NB4 (cell line): ENCODE measurements around the gene TLE2.

Experiments
- DNase-seq: peaks from one replicate; pipeline ENCODE4 v3.0.0; 2010; ENCODE audit warnings: low read depth
- H3K4me3 ChIP-seq: one replicate; pipeline ENCODE4 v1.5.1; 2011; ENCODE audit warnings: mild to moderate bottlenecking, low read depth, low read length, moderate library complexity
- MYC ChIP-seq: IDR thresholded peaks from 2 replicates; pipeline ENCODE4 v1.6.1; 2011; ENCODE audit warnings: low read depth, low read length
- POLR2A ChIP-seq: IDR thresholded peaks from 2 replicates; pipeline ENCODE4 v1.6.1; 2011; ENCODE audit warnings: mild to moderate bottlenecking; ENCODE audit not compliant: insufficient read length; ENCODE audit errors: extremely low read depth
- TF ChIP-seq, protein P1 (sequence below): IDR thresholded peaks from 2 replicates; pipeline ENCODE4 v1.6.1; 2011; ENCODE audit warnings: low read depth, low read length
- TF ChIP-seq, protein P2 (sequence below): IDR thresholded peaks from one replicate; pipeline ENCODE4 v1.5.1; 2012; ENCODE audit warnings: low read depth, low read length

Gene TLE2

DNA sequence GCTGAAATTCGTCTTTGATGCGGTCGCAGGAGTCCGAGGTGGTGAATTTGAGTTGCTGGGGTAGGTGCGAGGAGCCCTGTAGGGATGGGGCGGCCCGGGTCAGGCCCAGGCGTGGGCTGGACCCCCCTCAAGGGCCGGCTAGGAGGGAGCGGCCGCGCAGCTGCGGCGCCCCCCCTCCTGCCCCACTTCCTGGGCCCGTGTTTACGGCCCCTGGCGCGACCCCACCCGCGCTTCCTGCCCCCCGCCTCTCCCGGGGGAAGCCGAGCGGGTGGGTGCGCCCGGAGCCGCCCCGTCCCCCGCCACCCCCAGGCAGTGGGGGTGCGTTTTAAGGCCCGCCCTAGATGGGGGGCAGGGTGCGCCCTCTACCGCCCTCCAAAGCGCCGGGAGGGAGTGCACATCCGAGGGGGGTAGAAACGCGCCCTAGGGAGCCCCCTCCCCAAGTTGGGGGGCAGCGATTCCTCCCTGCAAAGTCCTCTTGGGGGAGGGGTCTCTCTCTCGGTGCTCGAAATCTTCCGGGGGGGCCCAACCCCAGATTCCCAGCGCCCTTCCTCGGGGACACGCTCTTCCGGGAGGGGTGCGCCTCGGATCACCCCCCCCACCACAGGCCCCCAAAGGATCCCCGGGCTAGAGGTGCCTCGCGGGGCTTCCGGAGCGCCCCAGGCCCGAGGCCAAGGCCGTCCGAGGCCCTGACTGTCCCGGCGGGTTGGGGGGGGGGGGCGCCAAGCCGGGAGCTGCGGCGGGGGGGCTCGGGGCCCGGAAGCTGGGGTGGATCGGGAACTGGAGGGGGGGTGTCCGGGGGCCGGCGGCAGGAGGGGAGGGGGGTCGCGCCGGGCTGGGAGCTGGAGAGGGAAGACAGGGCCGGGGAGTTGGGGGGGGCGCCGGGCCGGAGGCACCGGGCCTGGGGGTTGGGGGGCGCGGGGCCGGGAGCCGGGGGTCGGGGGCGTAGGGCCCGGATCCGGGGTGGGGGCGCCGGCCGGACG is 32.4 kb upstream of the TLE2 start:
- H3K4me3 ChIP-seq, result peak overlapping the region; percentile 56
- no peak for TF ChIP-seq MYC
- TF ChIP-seq, protein P1, sequence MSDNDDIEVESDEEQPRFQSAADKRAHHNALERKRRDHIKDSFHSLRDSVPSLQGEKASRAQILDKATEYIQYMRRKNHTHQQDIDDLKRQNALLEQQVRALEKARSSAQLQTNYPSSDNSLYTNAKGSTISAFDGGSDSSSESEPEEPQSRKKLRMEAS, result no peak
- TF ChIP-seq, protein P2, sequence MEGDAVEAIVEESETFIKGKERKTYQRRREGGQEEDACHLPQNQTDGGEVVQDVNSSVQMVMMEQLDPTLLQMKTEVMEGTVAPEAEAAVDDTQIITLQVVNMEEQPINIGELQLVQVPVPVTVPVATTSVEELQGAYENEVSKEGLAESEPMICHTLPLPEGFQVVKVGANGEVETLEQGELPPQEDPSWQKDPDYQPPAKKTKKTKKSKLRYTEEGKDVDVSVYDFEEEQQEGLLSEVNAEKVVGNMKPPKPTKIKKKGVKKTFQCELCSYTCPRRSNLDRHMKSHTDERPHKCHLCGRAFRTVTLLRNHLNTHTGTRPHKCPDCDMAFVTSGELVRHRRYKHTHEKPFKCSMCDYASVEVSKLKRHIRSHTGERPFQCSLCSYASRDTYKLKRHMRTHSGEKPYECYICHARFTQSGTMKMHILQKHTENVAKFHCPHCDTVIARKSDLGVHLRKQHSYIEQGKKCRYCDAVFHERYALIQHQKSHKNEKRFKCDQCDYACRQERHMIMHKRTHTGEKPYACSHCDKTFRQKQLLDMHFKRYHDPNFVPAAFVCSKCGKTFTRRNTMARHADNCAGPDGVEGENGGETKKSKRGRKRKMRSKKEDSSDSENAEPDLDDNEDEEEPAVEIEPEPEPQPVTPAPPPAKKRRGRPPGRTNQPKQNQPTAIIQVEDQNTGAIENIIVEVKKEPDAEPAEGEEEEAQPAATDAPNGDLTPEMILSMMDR, result peak; percentile 8
- peak; percentile 62 for DNase-seq

DNA sequence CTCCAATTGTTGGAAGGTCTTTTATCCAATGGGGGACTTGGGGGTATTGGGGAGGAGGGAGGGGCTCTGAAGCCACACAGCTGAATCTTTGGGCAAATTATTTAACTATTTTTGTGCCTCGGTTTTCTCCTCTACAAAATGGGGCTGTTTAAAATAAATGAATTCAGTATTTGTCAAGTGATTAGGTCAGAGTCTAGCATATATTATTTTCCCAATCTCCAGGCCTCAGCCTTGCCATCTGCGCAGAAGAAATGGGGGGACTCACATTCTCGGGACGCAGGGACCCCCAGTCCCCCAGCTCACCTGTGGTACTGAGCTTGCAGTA is 31.7 kb upstream of the TLE2 start:
- TF ChIP-seq, protein P1, result no peak
- TF ChIP-seq, protein P2, result no peak
- TF ChIP-seq POLR2A (no peak), MYC (no peak)
- DNase-seq, result no peak
- H3K4me3 ChIP-seq, result peak overlapping the region; percentile 21

DNA sequence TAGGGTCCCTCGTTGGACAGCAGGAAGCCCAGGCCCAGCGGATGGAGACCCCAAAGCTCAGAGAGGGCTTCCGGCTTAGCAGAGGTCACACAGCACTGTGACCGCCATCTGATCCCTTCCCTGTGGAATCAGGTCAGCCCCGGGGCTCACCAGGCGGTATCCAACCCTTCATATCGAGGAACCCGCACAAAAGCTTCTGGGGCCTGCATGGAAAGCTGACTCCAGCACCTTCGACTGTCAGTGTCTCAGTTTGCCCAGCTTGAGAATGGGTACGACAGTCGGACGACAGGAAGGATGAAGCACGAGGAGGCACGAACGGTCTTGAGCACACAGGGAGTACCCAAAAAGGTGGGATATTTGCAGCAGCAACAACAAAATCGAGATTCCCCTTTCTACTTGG is 30.6 kb upstream of the TLE2 start:
- no peak for TF ChIP-seq MYC
- no peak for TF ChIP-seq POLR2A
- TF ChIP-seq, protein P1, result no peak
- TF ChIP-seq, protein P2, result no peak
- DNase-seq, result no peak
- H3K4me3 ChIP-seq, result no peak overlapping the region

DNA sequence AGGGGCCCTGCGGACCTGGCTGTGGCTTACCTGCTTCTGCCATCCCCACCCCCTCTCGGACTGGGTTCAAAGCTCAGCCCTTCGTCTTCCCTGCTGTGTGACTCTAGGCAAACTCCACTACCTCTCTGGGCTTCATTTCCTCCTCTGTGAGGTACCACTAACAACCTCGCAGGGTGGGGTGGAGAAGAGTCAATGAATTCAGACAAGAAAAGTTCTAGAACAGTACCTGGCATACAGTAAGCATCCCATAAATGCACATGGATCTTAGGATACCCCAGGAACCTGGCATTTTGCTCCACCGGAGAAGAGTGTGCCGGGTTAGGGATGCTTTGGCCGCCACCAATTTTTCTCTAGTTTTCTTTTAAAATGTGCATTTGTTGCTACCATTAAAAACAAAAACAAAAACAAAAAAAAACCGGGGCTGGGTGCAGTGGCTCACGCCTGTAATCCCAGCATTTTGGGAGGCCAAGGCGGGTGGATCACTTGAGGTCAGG is 29.8 kb upstream of the TLE2 start:
- H3K4me3 ChIP-seq, result no peak overlapping the region
- TF ChIP-seq, protein P2, result no peak
- TF ChIP-seq POLR2A (no peak), MYC (no peak)
- TF ChIP-seq, protein P1, result no peak
- no peak for DNase-seq

DNA sequence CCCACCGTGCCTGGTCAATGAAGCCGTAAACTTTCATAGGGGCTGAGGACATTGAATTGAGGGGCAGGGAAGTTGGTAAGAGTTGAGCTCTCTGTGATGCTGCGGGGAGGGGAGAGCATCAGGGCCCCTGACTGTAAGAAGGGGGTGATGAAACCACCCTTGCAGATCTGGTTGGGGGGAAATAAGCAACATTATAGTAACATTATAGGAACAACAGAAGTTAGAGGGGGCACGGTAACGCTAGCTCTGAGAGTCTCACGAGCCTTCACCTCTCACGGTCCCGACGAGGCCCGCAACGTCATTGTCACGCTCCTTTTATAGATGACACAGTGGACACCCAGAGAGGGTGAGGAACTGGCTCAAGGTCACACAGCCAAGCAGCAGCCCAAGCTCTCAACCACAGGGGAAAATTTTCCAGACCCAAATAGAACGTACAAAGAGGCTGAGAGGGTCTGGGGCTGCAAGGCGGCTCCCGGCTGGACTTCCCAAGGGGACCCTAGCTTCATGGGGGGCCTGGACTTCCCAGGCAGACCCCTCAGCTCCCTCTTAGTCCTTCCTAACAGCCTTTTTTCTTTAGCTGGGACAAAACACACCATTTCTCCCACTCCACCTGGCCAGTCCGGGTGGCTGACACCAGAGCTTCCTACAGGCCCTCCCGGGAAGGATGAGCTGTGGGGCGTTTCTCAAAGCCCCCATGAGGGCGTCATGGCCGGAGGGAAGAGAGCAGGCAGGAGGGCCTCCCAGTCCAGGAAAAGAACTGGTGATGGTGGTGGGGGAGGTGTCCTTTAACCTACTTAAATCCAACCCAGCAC is 29.1 kb upstream of the TLE2 start:
- no peak overlapping the region for H3K4me3 ChIP-seq
- no peak for TF ChIP-seq MYC
- TF ChIP-seq, protein P1, result no peak
- TF ChIP-seq, protein P2, result no peak
- TF ChIP-seq POLR2A, result no peak
- DNase-seq, result no peak
